EH (cell line): ENCODE data around the gene PALD1.

Source experiments
- DNase-seq: peaks from one replicate; pipeline ENCODE4 v3.0.0-alpha.2; 2015; ENCODE audit warnings: low read depth

The PALD1 gene

GRCh38 chr10:70537398-70538194, 59.0 kb downstream of the PALD1 start:
- no peak for DNase-seq

GRCh38 chr10:70538195-70538520, 59.6 kb downstream of the PALD1 start:
- no peak for DNase-seq

- no peak for DNase-seq
These were observed 60.3 kb downstream of the PALD1 start for GRCh38 chr10:70538731-70539338.

GRCh38 chr10:70539471-70539870, 60.9 kb downstream of the PALD1 start:
- DNase-seq: no peak

- peak; percentile 15 for DNase-seq
These were observed 61.7 kb downstream of the PALD1 start for GRCh38 chr10:70540089-70540788.

GRCh38 chr10:70540789-70541360, 62.3 kb downstream of the PALD1 start:
- DNase-seq: no peak

- DNase-seq: no peak
These were observed 63.4 kb downstream of the PALD1 start for GRCh38 chr10:70541736-70542564.

- peak; percentile 12 for DNase-seq
These were observed 64.0 kb downstream of the PALD1 start for GRCh38 chr10:70542565-70542938.

GRCh38 chr10:70543911-70544310, 65.3 kb downstream of the PALD1 start:
- DNase-seq: no peak

GRCh38 chr10:70544431-70545340, 66.1 kb downstream of the PALD1 start:
- DNase-seq: no peak

GRCh38 chr10:70546584-70546983, 68.0 kb downstream of the PALD1 start:
- DNase-seq: no peak

GRCh38 chr10:70549351-70549961, 70.9 kb downstream of the PALD1 start:
- no peak for DNase-seq

- DNase-seq: peak; percentile 70
These were observed 71.4 kb downstream of the PALD1 start for GRCh38 chr10:70549962-70550458.

GRCh38 chr10:70550459-70550858, 71.9 kb downstream of the PALD1 start:
- DNase-seq: no peak

- DNase-seq: no peak
These were observed 72.9 kb downstream of the PALD1 start for GRCh38 chr10:70551466-70551865.

GRCh38 chr10:70551971-70552422, 73.4 kb downstream of the PALD1 start:
- DNase-seq: peak; percentile 98

GRCh38 chr10:70552586-70552985, 74.0 kb downstream of the PALD1 start:
- DNase-seq: no peak

GRCh38 chr10:70555371-70555770, 76.8 kb downstream of the PALD1 start:
- DNase-seq: no peak

GRCh38 chr10:70557086-70557845, 78.7 kb downstream of the PALD1 start:
- DNase-seq: no peak
